Skeletal muscle satellite cell (primary cell): ENCODE results near the gene NDUFAF2.
"Not testable (repeated sequence)": the region's sequence is repeated elsewhere in the genome, so short reads cannot be mapped to it uniquely, and the experiment has no call there.

Experiments used
- H3K27me3 ChIP-seq: 2 replicates; pipeline ENCODE4 v1.7.0; 2013; ENCODE audit warnings: low read length; ENCODE audit not compliant: control insufficient read depth, insufficient read depth
- H3K36me3 ChIP-seq: 2 replicates; pipeline ENCODE4 v1.7.0; 2013; ENCODE audit warnings: mild to moderate bottlenecking, control low read depth, low read length; ENCODE audit not compliant: insufficient read depth
- H3K4me1 ChIP-seq: 2 replicates; pipeline ENCODE4 v1.7.0; 2013; ENCODE audit warnings: low read length; ENCODE audit not compliant: control insufficient read depth, insufficient read depth
- H3K4me2 ChIP-seq: 2 replicates; pipeline ENCODE4 v1.7.0; 2013; ENCODE audit warnings: mild to moderate bottlenecking, low read length
- H3K4me3 ChIP-seq: 2 replicates; pipeline ENCODE4 v1.7.0; 2013; ENCODE audit warnings: low read length
- H3K9ac ChIP-seq: 2 replicates; pipeline ENCODE4 v1.7.0; 2013; ENCODE audit warnings: mild to moderate bottlenecking, low read depth, low read length, moderate library complexity
- H3K9me3 ChIP-seq: replicated peaks from 2 replicates; pipeline ENCODE4 v1.7.0; 2013; ENCODE audit warnings: mild to moderate bottlenecking, control low read depth, low read length

NDUFAF2 gene

DNA sequence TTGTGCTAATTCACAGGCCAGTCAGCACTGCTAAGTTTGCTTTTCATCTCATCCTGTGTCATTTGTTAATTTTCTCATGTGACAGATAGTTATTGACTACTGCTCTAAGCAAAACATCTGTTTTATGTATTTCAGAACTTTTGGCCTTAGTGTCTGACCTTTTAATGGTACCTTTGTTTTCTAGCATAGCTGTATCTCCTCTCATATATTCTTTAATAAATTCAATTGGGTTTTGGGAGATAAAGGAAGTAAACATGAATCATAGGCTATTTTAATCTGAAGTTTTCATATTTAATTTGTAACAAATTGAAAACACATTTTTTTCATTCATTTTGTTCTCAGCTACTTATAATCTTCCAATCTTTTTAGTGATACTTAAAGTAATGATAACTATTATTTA, 13.1 kb downstream of the NDUFAF2 start:
- Histone ChIP-seq H3K36me3 (no peaks in the 10 kb centered on the region), H3K4me1 (no peaks in the 10 kb centered on the region), H3K9me3 (no peaks in the 10 kb centered on the region), H3K9ac (no peak overlapping the region), H3K4me3 (no peak overlapping the region), H3K27me3 (no peaks in the 10 kb centered on the region), H3K4me2 (no peak overlapping the region)

DNA sequence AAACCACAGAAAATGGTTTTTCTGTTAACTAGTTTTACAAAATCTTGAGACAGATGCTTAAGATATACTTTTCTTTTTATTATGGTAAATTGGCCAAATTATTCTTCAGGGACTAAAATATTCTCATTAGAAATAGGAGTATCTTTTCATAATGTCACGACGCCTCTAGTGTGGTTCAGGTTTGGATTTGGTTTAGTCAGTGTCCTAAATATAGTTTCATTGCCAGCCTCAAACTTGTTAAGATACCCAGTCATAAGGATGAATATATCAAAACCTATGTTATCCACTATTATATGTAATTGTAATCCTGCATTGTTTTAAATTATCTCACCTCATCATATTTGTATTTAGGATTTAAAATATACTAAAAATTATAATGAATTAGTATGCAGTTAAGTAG, 13.7 kb downstream of the NDUFAF2 start:
- Histone ChIP-seq H3K4me2 (no peak overlapping the region), H3K36me3 (no peaks in the 10 kb centered on the region), H3K9ac (no peak overlapping the region), H3K27me3 (no peaks in the 10 kb centered on the region), H3K9me3 (no peaks in the 10 kb centered on the region), H3K4me3 (no peak overlapping the region), H3K4me1 (no peaks in the 10 kb centered on the region)

DNA sequence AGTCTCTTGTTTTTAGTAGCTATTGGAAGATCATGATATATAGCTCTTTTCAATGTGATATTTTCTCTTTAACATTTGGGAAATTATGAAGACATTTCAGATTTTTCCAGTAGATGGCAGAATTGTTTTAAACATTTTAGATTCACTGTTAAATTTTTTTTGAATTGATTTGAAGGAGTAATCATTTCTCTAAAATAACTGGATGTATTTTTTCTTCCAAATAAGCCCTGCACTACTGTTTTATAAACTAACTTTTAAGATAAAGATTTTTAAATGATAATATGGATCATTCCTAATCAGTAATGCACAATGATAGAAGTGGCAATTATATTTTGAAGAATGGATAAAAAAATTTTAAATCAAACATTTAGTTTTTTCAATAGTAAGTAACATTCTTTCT, 14.2 kb downstream of the NDUFAF2 start:
- Histone ChIP-seq H3K4me3 (no peak overlapping the region), H3K4me2 (no peak overlapping the region), H3K9ac (no peak overlapping the region), H3K9me3 (no peaks in the 10 kb centered on the region), H3K27me3 (no peaks in the 10 kb centered on the region), H3K36me3 (no peaks in the 10 kb centered on the region), H3K4me1 (no peaks in the 10 kb centered on the region)

DNA sequence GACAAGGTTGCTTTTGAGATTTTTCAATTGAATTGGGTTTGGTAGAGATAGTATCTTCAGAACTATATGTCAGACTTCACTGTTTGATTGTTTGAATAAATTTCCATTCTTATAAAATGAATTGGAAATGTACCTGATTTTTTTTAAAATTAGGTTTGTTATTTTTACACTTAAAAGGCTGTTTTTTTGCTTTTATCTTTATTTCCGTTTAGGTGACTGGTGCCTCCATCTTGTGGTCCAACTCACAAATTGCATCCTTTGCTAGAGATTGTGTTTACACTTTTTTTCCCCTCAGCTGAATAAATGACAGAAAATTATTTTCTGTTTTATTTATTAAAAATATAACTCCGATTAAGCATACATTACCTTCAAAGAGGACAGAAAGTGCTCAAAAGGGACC, 15.6 kb downstream of the NDUFAF2 start:
- H3K4me2 ChIP-seq: no peak overlapping the region
- no peaks in the 10 kb centered on the region for H3K9me3 ChIP-seq
- no peak overlapping the region for H3K9ac ChIP-seq
- no peaks in the 10 kb centered on the region for H3K36me3 ChIP-seq
- no peaks in the 10 kb centered on the region for H3K4me1 ChIP-seq
- no peak overlapping the region for H3K4me3 ChIP-seq
- no peaks in the 10 kb centered on the region for H3K27me3 ChIP-seq

DNA sequence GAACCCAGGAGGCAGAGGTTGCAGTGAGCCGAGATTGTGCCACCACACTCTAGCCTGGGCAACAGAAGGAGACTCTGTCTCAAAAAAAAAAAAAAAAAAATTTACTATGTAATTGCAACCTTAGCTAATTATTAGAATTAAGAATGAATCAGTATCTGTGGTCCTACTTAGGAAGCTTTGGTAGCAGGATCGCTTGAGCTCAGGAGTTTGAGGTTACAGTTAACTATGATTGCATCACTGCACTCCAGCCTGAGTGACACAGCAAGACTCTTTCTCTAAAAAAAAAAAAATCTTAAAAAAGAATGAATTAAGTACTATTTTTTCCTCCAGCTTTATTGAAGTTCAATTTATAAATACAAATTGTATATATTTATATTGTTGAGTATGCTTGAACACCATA, 16.7 kb downstream of the NDUFAF2 start:
- no peaks in the 10 kb centered on the region for H3K27me3 ChIP-seq
- H3K4me3 ChIP-seq: no peak overlapping the region
- no peak overlapping the region for H3K4me2 ChIP-seq
- no peaks in the 10 kb centered on the region for H3K36me3 ChIP-seq
- H3K9ac ChIP-seq: no peak overlapping the region
- no peaks in the 10 kb centered on the region for H3K9me3 ChIP-seq
- H3K4me1 ChIP-seq: no peaks in the 10 kb centered on the region

DNA sequence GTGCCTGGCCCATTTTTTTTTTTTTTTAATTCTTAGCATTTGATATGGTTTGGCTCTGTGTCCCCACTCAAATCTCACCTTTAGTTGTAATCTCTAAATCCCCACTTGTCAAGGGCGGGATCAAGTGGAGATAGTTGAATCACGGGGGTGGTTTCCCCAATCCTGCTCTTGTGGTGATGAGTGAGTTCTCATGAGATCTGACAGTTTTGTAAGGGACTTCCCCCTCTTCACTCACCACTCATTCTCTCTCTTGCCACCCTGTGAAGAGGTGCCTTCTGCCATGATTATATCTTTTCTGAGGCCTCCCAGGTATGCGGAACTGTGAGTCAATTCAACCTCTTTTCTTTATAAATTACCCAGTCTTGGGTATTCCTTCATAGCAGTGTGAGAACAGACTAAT, 27.2 kb downstream of the NDUFAF2 start:
- Histone ChIP-seq H3K4me2 (no peak overlapping the region), H3K9me3 (no peaks in the 10 kb centered on the region), H3K9ac (no peak overlapping the region), H3K27me3 (no peaks in the 10 kb centered on the region), H3K4me3 (no peak overlapping the region), H3K36me3 (no peaks in the 10 kb centered on the region), H3K4me1 (no peaks in the 10 kb centered on the region)

DNA sequence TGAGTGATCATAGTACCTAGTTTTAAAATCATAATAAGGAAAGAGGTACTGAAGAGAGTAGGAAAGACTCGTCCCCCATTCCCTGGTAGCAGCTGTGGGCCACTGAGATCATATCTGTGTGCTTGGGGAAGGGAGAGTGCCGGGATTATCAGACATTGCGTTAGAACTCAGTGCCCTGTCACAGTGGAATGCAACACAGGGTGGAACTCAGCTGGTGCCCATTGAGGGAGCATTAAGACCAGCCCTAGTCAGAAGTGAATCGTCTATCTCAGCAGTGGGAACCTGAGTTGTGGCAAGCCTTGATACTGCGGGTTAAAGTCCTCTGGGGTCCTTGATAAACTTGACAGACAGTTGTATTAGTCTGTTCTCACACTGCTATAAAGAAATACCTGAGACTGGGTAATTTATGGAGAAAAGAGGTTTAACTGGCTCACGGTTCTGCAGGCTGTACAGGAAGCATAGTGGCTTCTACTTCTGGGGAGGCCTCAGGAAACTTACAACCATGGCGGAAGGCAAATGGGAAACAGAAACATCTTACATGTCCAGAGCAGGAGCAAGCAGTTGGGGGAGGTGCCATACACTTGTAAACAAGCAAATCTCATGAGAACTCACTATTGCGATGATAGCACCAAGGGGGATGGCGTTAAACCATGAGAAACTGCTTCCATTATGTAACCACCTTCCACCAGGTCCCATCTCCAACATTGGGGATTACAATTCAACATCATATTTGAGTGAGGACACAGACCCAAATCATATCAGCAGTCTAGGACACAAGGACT, 33.1 kb downstream of the NDUFAF2 start:
- H3K4me1 ChIP-seq: no peaks in the 10 kb centered on the region
- H3K9me3 ChIP-seq: no peaks in the 10 kb centered on the region
- H3K4me2 ChIP-seq: no peak overlapping the region
- no peak overlapping the region for H3K4me3 ChIP-seq
- H3K9ac ChIP-seq: no peak overlapping the region
- H3K27me3 ChIP-seq: no peaks in the 10 kb centered on the region
- no peaks in the 10 kb centered on the region for H3K36me3 ChIP-seq

DNA sequence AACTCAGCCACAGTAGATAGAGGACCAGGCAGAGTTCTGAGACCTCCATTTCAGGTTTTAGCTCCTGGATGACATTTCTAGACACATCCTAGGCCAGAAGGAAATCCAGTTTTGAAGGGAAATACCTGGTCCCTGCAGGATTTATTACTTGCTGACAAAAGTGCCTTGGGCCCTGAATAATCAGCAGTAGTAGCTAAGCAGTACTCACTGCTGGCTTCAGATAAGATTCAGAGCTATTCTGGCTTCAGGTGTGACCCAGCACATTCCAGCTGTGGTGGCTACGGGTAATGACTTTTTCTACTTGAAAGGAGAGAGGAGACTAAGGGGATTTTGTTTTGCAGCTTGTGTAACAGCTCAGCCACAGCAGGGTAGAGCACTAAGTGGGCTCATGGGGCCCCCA, 34.0 kb downstream of the NDUFAF2 start:
- Histone ChIP-seq H3K36me3 (no peaks in the 10 kb centered on the region), H3K4me2 (no peak overlapping the region), H3K27me3 (no peaks in the 10 kb centered on the region)

DNA sequence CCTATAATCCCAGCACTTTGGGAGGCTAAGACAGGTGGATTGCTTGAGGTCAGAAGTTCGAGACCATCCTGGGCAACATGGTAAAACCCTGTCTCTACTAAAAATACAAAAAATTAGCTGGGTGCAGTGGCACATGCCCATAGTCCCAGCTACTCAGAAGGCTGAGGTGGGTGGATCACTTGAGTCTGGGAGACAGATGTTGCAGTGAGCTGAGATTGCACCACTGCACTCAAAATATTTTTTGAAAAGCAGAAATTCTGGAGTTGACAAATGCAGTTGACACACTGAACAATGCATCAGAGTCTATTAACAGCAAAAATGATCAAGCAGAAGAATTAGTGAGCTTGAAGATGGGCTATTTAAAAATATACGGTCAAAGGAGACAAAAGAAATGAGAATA, 35.5 kb downstream of the NDUFAF2 start:
- H3K4me1 ChIP-seq: no peaks in the 10 kb centered on the region
- H3K36me3 ChIP-seq: no peaks in the 10 kb centered on the region

More for the DNA sequence above, 34.0 kb downstream of the NDUFAF2 start:
- no peak overlapping the region for H3K9ac ChIP-seq
- no peaks in the 10 kb centered on the region for H3K9me3 ChIP-seq
- H3K4me3 ChIP-seq: no peak overlapping the region
- H3K4me1 ChIP-seq: no peaks in the 10 kb centered on the region

DNA sequence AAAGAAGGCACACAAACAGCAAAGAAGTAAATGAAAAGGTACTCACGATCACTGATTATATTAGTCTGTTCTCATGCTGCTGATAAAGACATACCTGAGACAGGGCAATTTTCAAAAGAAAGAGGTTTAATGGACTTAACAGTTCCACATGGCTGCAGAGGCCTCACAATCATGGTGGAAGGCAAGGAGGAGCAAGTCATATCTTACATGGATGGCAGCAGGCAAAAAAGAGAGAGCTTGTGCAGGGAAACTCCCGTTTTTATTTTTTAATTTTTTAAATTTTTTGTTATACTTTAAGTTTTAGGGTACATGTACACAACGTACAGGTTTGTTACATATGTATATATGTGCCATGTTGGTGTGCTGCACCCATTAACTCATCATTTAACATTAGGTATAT, 37.1 kb downstream of the NDUFAF2 start:
- not testable (repeated sequence) for H3K9me3 ChIP-seq, H3K9ac ChIP-seq, H3K4me1 ChIP-seq, H3K4me2 ChIP-seq, H3K36me3 ChIP-seq, H3K4me3 ChIP-seq, H3K27me3 ChIP-seq

More for the DNA sequence above, 35.5 kb downstream of the NDUFAF2 start:
- Histone ChIP-seq H3K9ac (no peak overlapping the region), H3K4me2 (no peak overlapping the region), H3K4me3 (no peak overlapping the region), H3K27me3 (no peaks in the 10 kb centered on the region), H3K9me3 (no peaks in the 10 kb centered on the region)

DNA sequence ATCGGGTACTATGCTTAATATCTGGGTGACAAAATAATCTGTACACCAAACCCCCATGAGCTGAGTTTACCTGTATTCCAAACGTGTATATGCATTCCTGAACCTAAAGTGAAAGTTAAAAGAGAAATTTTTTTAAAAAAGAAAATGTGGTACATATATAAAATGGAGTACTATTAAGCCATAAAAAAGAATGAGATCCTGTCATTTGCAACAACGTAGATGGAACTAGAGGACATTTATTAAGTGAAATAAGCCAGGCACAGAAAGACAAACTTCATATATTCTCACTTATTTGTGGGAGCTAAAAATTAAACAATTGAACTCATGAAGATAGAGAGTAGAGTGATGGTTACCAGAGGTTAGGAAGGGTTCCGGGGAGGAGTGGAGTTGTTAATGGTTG, 44.8 kb downstream of the NDUFAF2 start:
- no peak overlapping the region for H3K4me3 ChIP-seq
- H3K27me3 ChIP-seq: no peaks in the 10 kb centered on the region
- H3K9ac ChIP-seq: no peak overlapping the region
- no peaks in the 10 kb centered on the region for H3K4me1 ChIP-seq
- no peaks in the 10 kb centered on the region for H3K36me3 ChIP-seq
- no peak overlapping the region for H3K4me2 ChIP-seq
- H3K9me3 ChIP-seq: no peaks in the 10 kb centered on the region

DNA sequence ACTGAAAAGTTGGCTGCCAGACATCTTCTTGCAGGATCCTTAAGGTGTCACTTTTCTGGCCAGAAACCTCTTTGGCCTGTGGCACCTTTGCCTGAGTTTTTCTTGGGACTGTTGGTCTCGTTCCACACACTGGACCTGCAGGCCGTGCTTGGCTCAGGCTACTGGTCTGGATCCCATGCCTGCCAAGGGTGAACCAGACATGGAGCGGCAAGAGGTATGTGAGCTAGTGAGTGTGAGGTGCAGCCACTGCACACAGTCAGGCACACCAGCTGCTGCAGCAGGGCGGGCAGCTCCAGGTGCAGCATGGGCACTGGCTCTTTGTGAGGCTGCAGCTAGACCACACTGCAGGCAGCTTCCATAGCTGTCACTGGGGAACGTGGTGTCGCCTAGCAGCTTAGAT, 47.9 kb downstream of the NDUFAF2 start:
- Histone ChIP-seq H3K9me3 (no peaks in the 10 kb centered on the region), H3K27me3 (no peaks in the 10 kb centered on the region), H3K4me2 (no peak overlapping the region), H3K4me1 (no peaks in the 10 kb centered on the region), H3K4me3 (no peak overlapping the region), H3K9ac (no peak overlapping the region), H3K36me3 (no peaks in the 10 kb centered on the region)
